ENCODE results near the gene BZW2.

Gene BZW2

GRCh38 chr7:16645593-16646471 lies at the start of gene BZW2, which contains the start of gene ANKMY2:
Gene BZW2, plus strand, starts transcription at chr7:16646181. Its CDS starts 19,263 bp downstream, at chr7:16665444.
Gene ANKMY2, minus strand, starts transcription at chr7:16645754. Its CDS starts 181 bp downstream, at chr7:16645573.
- peak; percentile 85 to 92 for DNase-seq

- DNase-seq, result no peak
Observed at GRCh38 chr7:16598015-16598414, 48.0 kb upstream of the BZW2 start.

GRCh38 chr7:16599860-16600259 lies 46.1 kb upstream of the BZW2 start:
- DNase-seq, result no peak

- DNase-seq, result no peak
Observed at GRCh38 chr7:16603633-16604032, 42.3 kb upstream of the BZW2 start.

GRCh38 chr7:16604054-16604453 lies 41.9 kb upstream of the BZW2 start:
- DNase-seq, result no peak

GRCh38 chr7:16606704-16607103 lies 39.3 kb upstream of the BZW2 start:
- no peak for DNase-seq

GRCh38 chr7:16609842-16610450 lies 36.0 kb upstream of the BZW2 start:
- DNase-seq, result no peak

- DNase-seq, result no peak
Observed at GRCh38 chr7:16611711-16612110, 34.3 kb upstream of the BZW2 start.

GRCh38 chr7:16615228-16615627 lies 30.8 kb upstream of the BZW2 start:
- no peak for DNase-seq

GRCh38 chr7:16616122-16616521 lies 29.9 kb upstream of the BZW2 start:
- no peak for DNase-seq

- no peak for DNase-seq
Observed at GRCh38 chr7:16616542-16616941, 29.4 kb upstream of the BZW2 start.

- no peak for DNase-seq
Observed at GRCh38 chr7:16619979-16620408, 26.0 kb upstream of the BZW2 start.

GRCh38 chr7:16626388-16626787 lies 19.6 kb upstream of the BZW2 start:
- no peak for DNase-seq

GRCh38 chr7:16627236-16627635 lies 18.7 kb upstream of the BZW2 start:
- DNase-seq, result no peak

GRCh38 chr7:16630654-16631053 lies 15.3 kb upstream of the BZW2 start:
- DNase-seq, result no peak

- DNase-seq, result no peak
Observed at GRCh38 chr7:16634271-16634738, 11.7 kb upstream of the BZW2 start.

- no peak for DNase-seq
Observed at GRCh38 chr7:16636555-16637101, 9.4 kb upstream of the BZW2 start.

GRCh38 chr7:16637379-16637778 lies 8.6 kb upstream of the BZW2 start:
- DNase-seq, result no peak

- no peak for DNase-seq
Observed at GRCh38 chr7:16638282-16639280, 7.4 kb upstream of the BZW2 start.

- no peak for DNase-seq
Observed at GRCh38 chr7:16644157-16644556, 1.8 kb upstream of the BZW2 start.

GRCh38 chr7:16644636-16645592 lies 1.1 kb upstream of the BZW2 start:
- no peak for DNase-seq

All from NCI-H1930 (cell line).